GM21723 (cell line): ENCODE measurements around the gene SLC17A1.

Experiments used
- ATAC-seq: cut with Tn5 transposase; IDR thresholded peaks from one replicate; pipeline ENCODE4 v1.9.1; 2021; ENCODE audit warnings: mild to moderate bottlenecking, moderate library complexity; ENCODE audit not compliant: unreplicated experiment

Gene SLC17A1

GRCh38 chr6:25831532-25832306, at the start of gene SLC17A1:
Gene SLC17A1, minus strand, starts transcription at chr6:25832052. Its CDS starts 1,495 bp downstream, at chr6:25830557.
- ATAC-seq = no peak

GRCh38 chr6:25880601-25881000, 48.7 kb upstream of the SLC17A1 start:
- ATAC-seq = no peak

GRCh38 chr6:25878721-25879322, 47.0 kb upstream of the SLC17A1 start:
- ATAC-seq = no peak

GRCh38 chr6:25875926-25876602, 44.2 kb upstream of the SLC17A1 start:
- ATAC-seq = no peak

- no peak for ATAC-seq
Observed at GRCh38 chr6:25875563-25875905, 43.7 kb upstream of the SLC17A1 start.

GRCh38 chr6:25874822-25875562, 43.1 kb upstream of the SLC17A1 start:
- ATAC-seq = no peak

GRCh38 chr6:25874118-25874517, 42.3 kb upstream of the SLC17A1 start, which contains the start of gene SLC17A3:
Gene SLC17A3, minus strand, starts transcription at chr6:25874243. Its CDS starts 5,856 bp downstream, at chr6:25868387.
- ATAC-seq = no peak

GRCh38 chr6:25872814-25873213, 41.0 kb upstream of the SLC17A1 start:
- ATAC-seq = no peak

- ATAC-seq = no peak
Observed at GRCh38 chr6:25869840-25870239, 38.0 kb upstream of the SLC17A1 start.

GRCh38 chr6:25868436-25869183, 36.8 kb upstream of the SLC17A1 start:
- no peak for ATAC-seq

- no peak for ATAC-seq
Observed at GRCh38 chr6:25866011-25866410, 34.2 kb upstream of the SLC17A1 start.

GRCh38 chr6:25863360-25863759, 31.5 kb upstream of the SLC17A1 start:
- ATAC-seq = no peak

GRCh38 chr6:25862199-25862598, 30.3 kb upstream of the SLC17A1 start:
- ATAC-seq = no peak

GRCh38 chr6:25852756-25853155, 20.9 kb upstream of the SLC17A1 start:
- ATAC-seq = no peak

GRCh38 chr6:25851961-25852360, 20.1 kb upstream of the SLC17A1 start:
- ATAC-seq = no peak

GRCh38 chr6:25844518-25844917, 12.7 kb upstream of the SLC17A1 start:
- no peak for ATAC-seq

GRCh38 chr6:25842526-25842925, 10.7 kb upstream of the SLC17A1 start:
- no peak for ATAC-seq

GRCh38 chr6:25835442-25836283, 3.8 kb upstream of the SLC17A1 start:
- ATAC-seq = no peak

GRCh38 chr6:25834950-25835349, 3.1 kb upstream of the SLC17A1 start:
- ATAC-seq = no peak

- no peak for ATAC-seq
Observed at GRCh38 chr6:25833136-25833535, 1.3 kb upstream of the SLC17A1 start.
